ENCODE data around the gene RHNO1.

GRCh38 chr12:2925322-2925995 is 48.4 kb downstream of the RHNO1 start:
- TF ChIP-seq POLR2A (IDR thresholded peaks at IDR 0.05) (no peak), CTCF (IDR thresholded peaks at IDR 0.05) (no peak)
